Measurements from ENCODE around the gene MS4A15. TPM values are rescaled to one million over a fixed set of nuclear protein-coding genes. Genes with fewer than 3 reads are reported as not detected.

The MS4A15 gene
- polyA plus RNA-seq, 1 experiment: not detected

DNA sequence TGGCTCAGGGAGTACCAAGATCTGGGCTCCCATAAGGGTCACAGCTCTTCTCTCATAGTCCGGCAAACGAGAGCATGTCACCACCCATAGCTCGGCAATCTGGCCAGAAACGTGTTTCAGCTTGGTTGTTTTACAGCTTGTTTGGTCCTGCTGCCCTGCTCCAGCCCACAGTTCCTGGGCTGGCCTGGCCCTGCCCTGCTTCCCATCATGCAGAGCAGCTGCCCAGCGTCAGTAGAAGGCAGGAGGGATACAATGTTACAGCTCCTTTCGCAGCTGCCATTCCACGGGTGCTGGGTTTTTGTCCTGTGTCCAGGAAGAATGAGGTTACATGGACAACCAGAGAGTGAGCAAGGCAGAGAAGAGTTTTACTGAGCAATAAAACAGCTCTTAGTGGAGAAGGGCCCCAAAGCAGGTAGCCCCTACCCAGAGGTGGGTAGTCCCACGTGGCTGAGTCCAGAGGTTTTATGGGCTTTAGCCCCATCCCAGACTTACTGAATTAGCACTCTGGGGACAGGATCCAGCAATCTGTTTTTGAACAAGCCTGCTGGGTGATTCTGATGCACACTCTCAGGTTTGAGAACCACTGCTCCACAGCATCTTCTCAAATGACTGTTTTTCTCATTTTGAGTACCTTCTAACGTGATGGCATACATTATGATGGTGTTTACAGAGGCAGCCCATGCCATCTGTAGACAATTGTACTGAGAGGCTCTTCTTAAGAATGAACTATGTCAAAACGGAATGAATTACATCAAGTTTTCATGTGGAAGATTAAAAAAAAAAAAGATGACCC, 37.9 kb upstream of the MS4A15 start:
- no peaks in the 10 kb centered on the region for H3K27me3 ChIP-seq (ENCODE audit: control insufficient read depth, insufficient read depth, low read length)
- no peaks in the 10 kb centered on the region for H3K36me3 ChIP-seq (ENCODE audit: control insufficient read depth, insufficient read depth, low read length)
- CTCF ChIA-PET: no interaction called here
- TF ChIP-seq, protein P1, sequence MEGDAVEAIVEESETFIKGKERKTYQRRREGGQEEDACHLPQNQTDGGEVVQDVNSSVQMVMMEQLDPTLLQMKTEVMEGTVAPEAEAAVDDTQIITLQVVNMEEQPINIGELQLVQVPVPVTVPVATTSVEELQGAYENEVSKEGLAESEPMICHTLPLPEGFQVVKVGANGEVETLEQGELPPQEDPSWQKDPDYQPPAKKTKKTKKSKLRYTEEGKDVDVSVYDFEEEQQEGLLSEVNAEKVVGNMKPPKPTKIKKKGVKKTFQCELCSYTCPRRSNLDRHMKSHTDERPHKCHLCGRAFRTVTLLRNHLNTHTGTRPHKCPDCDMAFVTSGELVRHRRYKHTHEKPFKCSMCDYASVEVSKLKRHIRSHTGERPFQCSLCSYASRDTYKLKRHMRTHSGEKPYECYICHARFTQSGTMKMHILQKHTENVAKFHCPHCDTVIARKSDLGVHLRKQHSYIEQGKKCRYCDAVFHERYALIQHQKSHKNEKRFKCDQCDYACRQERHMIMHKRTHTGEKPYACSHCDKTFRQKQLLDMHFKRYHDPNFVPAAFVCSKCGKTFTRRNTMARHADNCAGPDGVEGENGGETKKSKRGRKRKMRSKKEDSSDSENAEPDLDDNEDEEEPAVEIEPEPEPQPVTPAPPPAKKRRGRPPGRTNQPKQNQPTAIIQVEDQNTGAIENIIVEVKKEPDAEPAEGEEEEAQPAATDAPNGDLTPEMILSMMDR (IDR thresholded peaks at IDR 0.05; ENCODE audit: insufficient read depth, low read depth, low read length): no peak
- POLR2A ChIA-PET: no interaction called here
- no peak for DNase-seq (ENCODE audit: low read depth)
- no peak overlapping the region for H3K4me3 ChIP-seq (ENCODE audit: low read depth, low read length)

DNA sequence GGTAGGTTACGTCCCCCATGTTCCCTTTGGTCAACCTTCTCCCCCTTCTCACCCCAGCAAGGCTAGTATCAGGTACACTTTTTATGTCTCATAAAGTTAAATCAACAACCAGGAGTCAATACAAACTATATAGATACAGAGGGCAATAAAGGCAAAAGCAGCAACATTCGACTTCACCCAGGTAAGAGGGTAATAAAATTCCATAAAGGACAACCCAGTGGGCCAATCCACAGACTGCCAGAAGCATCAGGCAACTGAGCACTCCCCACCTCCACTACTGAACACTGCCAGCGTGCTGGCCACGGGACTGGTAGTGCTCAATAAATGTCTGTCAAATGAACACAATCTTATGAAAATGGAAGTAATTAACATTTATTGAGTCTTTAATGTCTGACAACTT, 37.3 kb upstream of the MS4A15 start:
- POLR2A ChIA-PET: no interaction called here
- H3K36me3 ChIP-seq (ENCODE audit: control insufficient read depth, insufficient read depth, low read length): no peaks in the 10 kb centered on the region
- no peaks in the 10 kb centered on the region for H3K27me3 ChIP-seq (ENCODE audit: control insufficient read depth, insufficient read depth, low read length)
- DNase-seq (ENCODE audit: low read depth): no peak
- TF ChIP-seq, protein P1 (IDR thresholded peaks at IDR 0.05; ENCODE audit: insufficient read depth, low read depth, low read length): no peak
- CTCF ChIA-PET: no interaction called here
- H3K4me3 ChIP-seq (ENCODE audit: low read depth, low read length): no peak overlapping the region

DNA sequence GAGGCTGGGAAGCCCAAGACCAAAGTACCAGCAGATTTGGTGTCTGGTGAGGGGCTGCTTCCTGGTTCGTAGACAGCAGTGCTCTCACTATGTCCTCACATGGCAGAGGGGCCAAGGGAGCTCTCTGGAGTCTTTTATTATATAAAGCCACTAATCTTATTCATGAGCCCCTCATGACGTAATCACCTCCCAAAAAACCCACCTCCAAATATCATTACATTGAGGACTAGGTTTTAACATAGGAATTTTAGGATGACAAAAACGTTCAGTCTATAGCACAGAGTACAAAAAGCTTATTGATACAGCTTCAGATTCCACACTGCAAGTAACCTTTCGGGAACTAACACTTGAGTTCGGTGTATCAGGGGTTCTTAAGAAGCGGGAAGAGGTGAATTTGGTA, 36.2 kb upstream of the MS4A15 start:
- TF ChIP-seq, protein P1 (IDR thresholded peaks at IDR 0.05; ENCODE audit: insufficient read depth, low read depth, low read length): no peak
- ChIA-PET POLR2A (no interaction called here), CTCF (no interaction called here)
- Histone ChIP-seq H3K4me3 (ENCODE audit: low read depth, low read length) (no peak overlapping the region), H3K27me3 (ENCODE audit: control insufficient read depth, insufficient read depth, low read length) (no peaks in the 10 kb centered on the region), H3K36me3 (ENCODE audit: control insufficient read depth, insufficient read depth, low read length) (no peaks in the 10 kb centered on the region)
- DNase-seq (ENCODE audit: low read depth): no peak

DNA sequence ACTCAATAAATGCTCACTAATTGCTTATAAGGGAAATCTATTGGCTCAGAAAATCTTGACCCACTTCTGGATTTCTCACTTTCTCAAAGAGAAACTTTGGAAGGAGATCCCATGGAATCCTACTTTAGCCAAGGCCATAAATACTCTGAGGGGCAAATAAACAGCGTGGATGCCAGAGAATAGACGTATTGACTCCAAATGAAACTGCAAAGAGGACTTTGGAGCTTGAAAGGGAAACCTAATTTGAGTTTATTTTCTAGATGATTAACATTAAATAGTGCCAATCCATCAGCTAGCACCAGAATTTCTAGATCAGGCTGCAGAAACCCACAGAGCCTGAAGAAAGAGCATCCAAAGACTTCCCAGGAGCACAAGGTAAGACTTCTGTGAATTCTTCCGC, 32.2 kb upstream of the MS4A15 start, which contains the start of gene MS4A18:
Gene MS4A18 (plus strand): TSS at position 301 of the 400 bp plus-strand sequence.
- Histone ChIP-seq H3K36me3 (ENCODE audit: control insufficient read depth, insufficient read depth, low read length) (no peaks in the 10 kb centered on the region), H3K27me3 (ENCODE audit: control insufficient read depth, insufficient read depth, low read length) (no peaks in the 10 kb centered on the region), H3K4me3 (ENCODE audit: low read depth, low read length) (no peak within 1 kb of the TSS)
- ChIA-PET CTCF (no interaction called here), POLR2A (no interaction called here)
- DNase-seq (ENCODE audit: low read depth): no peak
- TF ChIP-seq, protein P1 (IDR thresholded peaks at IDR 0.05; ENCODE audit: insufficient read depth, low read depth, low read length): no peak

DNA sequence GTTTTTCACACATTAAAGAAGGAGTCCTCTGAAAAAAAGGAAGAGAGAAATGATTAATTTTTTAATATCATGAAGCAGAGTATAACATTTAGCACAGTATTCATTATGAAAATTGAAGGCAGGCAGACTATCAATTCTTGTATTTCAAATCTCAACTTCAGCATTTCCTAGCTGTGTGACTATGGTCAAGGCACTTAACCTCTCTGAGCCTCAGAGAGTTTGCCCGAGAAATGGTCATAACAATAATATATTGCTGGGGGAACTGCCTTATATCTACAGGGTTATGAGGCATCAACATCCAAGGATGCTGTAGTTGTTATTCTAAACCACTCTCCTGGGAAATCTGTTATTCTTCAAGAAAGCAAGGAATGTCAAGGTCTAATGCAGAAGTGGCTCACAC, 31.1 kb upstream of the MS4A15 start:
- no peak for DNase-seq (ENCODE audit: low read depth)
- ChIA-PET CTCF (interaction anchor here (0.7 to 0.8 kb wide), 2 partner anchors 218 to 802 kb away, joined by 3 read pairs; no protein-coding TSS in a partner anchor), POLR2A (no interaction called here)
- TF ChIP-seq, protein P1 (IDR thresholded peaks at IDR 0.05; ENCODE audit: insufficient read depth, low read depth, low read length): no peak
- H3K36me3 ChIP-seq (ENCODE audit: control insufficient read depth, insufficient read depth, low read length): no peaks in the 10 kb centered on the region
- H3K4me3 ChIP-seq (ENCODE audit: low read depth, low read length): no peak overlapping the region
- H3K27me3 ChIP-seq (ENCODE audit: control insufficient read depth, insufficient read depth, low read length): no peaks in the 10 kb centered on the region

Measured in BJ (cell line).